ENCODE measurements around the gene UBE2G1.
"Not testable (repeated sequence)": the region's sequence is repeated elsewhere in the genome, so short reads cannot be mapped to it uniquely, and the experiment has no call there.

Gene UBE2G1

DNA sequence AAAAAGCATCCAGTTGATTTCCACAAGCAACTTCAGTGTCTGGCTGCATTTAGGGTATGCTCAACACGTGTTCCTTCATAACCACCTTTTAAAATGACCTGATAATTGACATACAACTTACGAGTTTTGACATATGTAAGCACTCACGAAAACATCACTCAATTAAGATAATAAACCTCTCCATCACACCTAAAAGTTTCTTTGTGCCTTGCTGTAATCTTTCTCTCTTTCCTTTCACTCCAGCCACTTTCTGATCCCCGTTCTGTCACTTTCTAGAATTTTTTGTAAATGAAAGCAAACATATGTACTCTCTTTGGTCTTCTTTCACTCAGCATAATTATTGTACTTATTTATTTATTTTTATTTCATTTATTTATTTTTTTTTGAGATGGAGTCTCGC lies 20.7 kb upstream of the UBE2G1 start:
- Histone ChIP-seq H3K27me3 (ENCODE audit: insufficient read depth, poor library complexity, severe bottlenecking) (no peaks in the 10 kb centered on the region), H3K4me1 (ENCODE audit: insufficient read depth, poor library complexity, severe bottlenecking) (no peaks in the 10 kb centered on the region), H3K9me3 (ENCODE audit: severe bottlenecking) (no peaks in the 10 kb centered on the region), H3K4me3 (ENCODE audit: severe bottlenecking) (no peak overlapping the region), H3K36me3 (ENCODE audit: low read depth) (no peaks in the 10 kb centered on the region), H3K27ac (ENCODE audit: poor library complexity, severe bottlenecking) (no peak overlapping the region)
- ATAC-seq (ENCODE audit: low read depth): no peak
- DNase-seq (ENCODE audit: low spot score): no peak
- TF ChIP-seq CTCF (IDR thresholded peaks at IDR 0.05; ENCODE audit: poor library complexity, severe bottlenecking): no peak

DNA sequence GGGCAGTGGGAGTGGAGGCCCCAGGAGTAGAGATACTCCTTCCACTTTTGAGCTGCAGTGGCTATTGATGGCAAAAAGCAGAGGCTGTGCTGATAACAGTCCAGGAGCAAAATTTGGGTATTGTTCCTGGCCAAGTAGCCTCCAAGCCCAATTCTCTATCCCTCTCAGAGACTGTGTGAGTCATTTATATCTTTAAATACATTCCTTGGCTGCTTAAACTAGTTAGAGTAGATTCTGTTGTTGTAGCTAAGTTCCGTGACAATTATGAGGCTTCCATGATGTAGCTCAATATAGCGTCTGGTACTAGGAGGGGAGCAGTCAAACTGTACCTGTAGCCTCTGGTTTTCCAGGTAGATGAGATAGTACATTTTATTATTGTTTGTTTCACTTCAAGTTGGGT lies 19.9 kb upstream of the UBE2G1 start:
- 0 out of 3 replicates have a peak, but pooled peaks have one; percentile 21 for ATAC-seq (ENCODE audit: low read depth)

GRCh38 chr17:4381690-4382671 lies 15.5 kb upstream of the UBE2G1 start:
- Histone ChIP-seq H3K36me3 (ENCODE audit: low read depth) (no peaks in the 10 kb centered on the region), H3K27ac (ENCODE audit: poor library complexity, severe bottlenecking) (no peak overlapping the region), H3K4me1 (ENCODE audit: insufficient read depth, poor library complexity, severe bottlenecking) (no peaks in the 10 kb centered on the region), H3K4me3 (ENCODE audit: severe bottlenecking) (no peak overlapping the region), H3K9me3 (ENCODE audit: severe bottlenecking) (no peaks in the 10 kb centered on the region), H3K27me3 (ENCODE audit: insufficient read depth, poor library complexity, severe bottlenecking) (no peaks in the 10 kb centered on the region)
- ATAC-seq (ENCODE audit: low read depth) (no peak), DNase-seq (ENCODE audit: low spot score) (no peak)
- no peak for TF ChIP-seq CTCF (IDR thresholded peaks at IDR 0.05; ENCODE audit: poor library complexity, severe bottlenecking)

More for the DNA sequence above, 19.9 kb upstream of the UBE2G1 start:
- Histone ChIP-seq H3K27ac (ENCODE audit: poor library complexity, severe bottlenecking) (no peak overlapping the region), H3K4me1 (ENCODE audit: insufficient read depth, poor library complexity, severe bottlenecking) (no peaks in the 10 kb centered on the region), H3K27me3 (ENCODE audit: insufficient read depth, poor library complexity, severe bottlenecking) (no peaks in the 10 kb centered on the region), H3K36me3 (ENCODE audit: low read depth) (no peaks in the 10 kb centered on the region), H3K4me3 (ENCODE audit: severe bottlenecking) (no peak overlapping the region), H3K9me3 (ENCODE audit: severe bottlenecking) (no peaks in the 10 kb centered on the region)
- no peak for TF ChIP-seq CTCF (IDR thresholded peaks at IDR 0.05; ENCODE audit: poor library complexity, severe bottlenecking)
- no peak for DNase-seq (ENCODE audit: low spot score)

DNA sequence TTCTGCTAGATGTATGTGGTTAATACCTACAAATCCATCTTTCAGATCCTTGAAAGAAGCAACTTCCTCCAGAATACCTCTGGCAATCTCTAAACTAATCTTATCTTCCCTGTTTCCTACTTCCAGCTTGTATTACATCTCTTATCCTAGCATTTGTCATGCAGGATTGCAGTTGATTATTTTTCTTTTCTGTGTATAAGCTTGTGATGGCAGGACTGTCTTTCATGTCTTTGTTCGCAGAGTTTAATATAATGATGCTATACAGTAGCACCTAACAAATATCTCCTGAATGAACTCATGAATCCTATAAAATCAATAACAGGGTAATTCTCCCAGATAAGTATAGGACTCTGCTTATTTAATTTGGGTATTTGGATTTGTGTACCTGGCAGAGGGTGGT lies 12.2 kb upstream of the UBE2G1 start:
- H3K4me3 ChIP-seq (ENCODE audit: severe bottlenecking): no peak overlapping the region
- TF ChIP-seq CTCF (IDR thresholded peaks at IDR 0.05; ENCODE audit: poor library complexity, severe bottlenecking): no peak
- no peak for DNase-seq (ENCODE audit: low spot score)
- no peak overlapping the region for H3K27ac ChIP-seq (ENCODE audit: poor library complexity, severe bottlenecking)
- no peak for ATAC-seq (ENCODE audit: low read depth)
- H3K9me3 ChIP-seq (ENCODE audit: severe bottlenecking): no peaks in the 10 kb centered on the region
- H3K36me3 ChIP-seq (ENCODE audit: low read depth): no peaks in the 10 kb centered on the region
- no peaks in the 10 kb centered on the region for H3K27me3 ChIP-seq (ENCODE audit: insufficient read depth, poor library complexity, severe bottlenecking)
- H3K4me1 ChIP-seq (ENCODE audit: insufficient read depth, poor library complexity, severe bottlenecking): no peaks in the 10 kb centered on the region

DNA sequence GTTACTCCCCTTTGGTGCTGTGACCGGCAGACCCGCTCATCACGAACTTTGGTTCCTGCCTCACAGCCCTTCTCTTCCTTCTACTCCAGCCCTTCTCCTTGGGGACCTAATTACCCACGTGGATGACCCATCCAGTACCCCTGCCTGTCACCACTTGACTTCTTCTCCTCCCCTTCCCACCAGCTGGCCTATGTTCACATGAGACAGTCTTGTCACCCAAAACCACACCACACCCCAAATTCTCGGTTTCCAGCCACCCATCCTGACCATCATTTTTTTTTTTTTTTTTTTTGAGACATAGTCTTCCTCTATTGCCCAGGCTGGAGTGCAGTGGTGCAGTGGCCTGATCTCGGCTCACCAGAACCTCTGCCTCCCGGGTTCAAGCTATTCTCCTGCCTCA lies 10.8 kb upstream of the UBE2G1 start:
- not testable (repeated sequence) for H3K27ac ChIP-seq (ENCODE audit: poor library complexity, severe bottlenecking); H3K4me1 ChIP-seq (ENCODE audit: insufficient read depth, poor library complexity, severe bottlenecking); H3K9me3 ChIP-seq (ENCODE audit: severe bottlenecking); H3K36me3 ChIP-seq (ENCODE audit: low read depth); H3K27me3 ChIP-seq (ENCODE audit: insufficient read depth, poor library complexity, severe bottlenecking); DNase-seq (ENCODE audit: low spot score); ATAC-seq (ENCODE audit: low read depth); H3K4me3 ChIP-seq (ENCODE audit: severe bottlenecking)

DNA sequence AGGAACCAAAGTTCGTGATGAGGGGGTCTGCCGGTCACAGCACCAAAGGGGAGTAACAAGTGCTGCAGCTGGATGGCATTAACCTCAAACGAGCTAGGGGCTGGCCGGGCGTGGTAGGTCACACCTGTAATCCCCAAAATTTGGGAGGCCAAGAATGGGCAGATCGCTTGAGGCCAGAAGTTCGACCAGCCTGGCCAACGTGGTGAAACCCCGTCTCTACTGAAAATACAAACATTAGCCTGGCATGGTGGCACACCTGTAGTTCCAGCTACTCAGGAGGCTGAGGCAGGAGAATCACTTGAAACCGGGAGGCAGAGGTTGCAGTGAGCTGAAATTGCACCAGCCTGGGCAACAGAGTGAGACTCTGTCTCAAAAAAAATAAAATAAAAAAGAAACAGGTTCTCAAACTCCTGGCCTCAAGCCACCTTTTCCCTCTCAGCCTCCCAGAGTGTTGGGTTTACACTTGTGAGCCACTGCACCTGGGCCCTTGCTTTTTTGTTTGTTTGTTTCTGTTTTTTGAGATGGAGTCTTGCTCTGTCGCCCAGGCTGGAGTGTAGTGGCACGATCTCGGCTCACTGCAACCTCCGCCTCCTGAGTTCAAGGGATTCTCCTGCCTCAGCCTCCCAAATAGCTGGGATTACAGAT lies 9.4 kb upstream of the UBE2G1 start:
- not testable (repeated sequence) for H3K27me3 ChIP-seq (ENCODE audit: insufficient read depth, poor library complexity, severe bottlenecking); ATAC-seq (ENCODE audit: low read depth); DNase-seq (ENCODE audit: low spot score); H3K36me3 ChIP-seq (ENCODE audit: low read depth); H3K27ac ChIP-seq (ENCODE audit: poor library complexity, severe bottlenecking); H3K9me3 ChIP-seq (ENCODE audit: severe bottlenecking); H3K4me1 ChIP-seq (ENCODE audit: insufficient read depth, poor library complexity, severe bottlenecking); H3K4me3 ChIP-seq (ENCODE audit: severe bottlenecking)

Measured in RWPE2 (cell line).